ENCODE data around the gene HNRNPUL2. TPM values are rescaled to one million over a fixed set of nuclear protein-coding genes. Genes with fewer than 3 reads are reported as not detected.
"Not testable (repeated sequence)": the region's sequence is repeated elsewhere in the genome, so short reads cannot be mapped to it uniquely, and the experiment has no call there.

The HNRNPUL2 gene
- total RNA-seq, 1 experiment from 2014 or later = 4.4 TPM

GRCh38 chr11:62708793-62709192 lies 18.5 kb downstream of the HNRNPUL2 start:
- in situ Hi-C loops (cut with HindIII; ENCODE audit: low pct_unique_long_range_greater_than_20kb, low sequenced_read_pairs) = no loop called here

GRCh38 chr11:62708392-62708791 lies 18.9 kb downstream of the HNRNPUL2 start:
- in situ Hi-C loops (cut with HindIII; ENCODE audit: low pct_unique_long_range_greater_than_20kb, low sequenced_read_pairs) = no loop called here
- no peak for DNase-seq (ENCODE audit: low read depth)

More at GRCh38 chr11:62708793-62709192, 18.5 kb downstream of the HNRNPUL2 start:
- no peak for DNase-seq (ENCODE audit: low read depth)

- in situ Hi-C loops (cut with HindIII; ENCODE audit: low pct_unique_long_range_greater_than_20kb, low sequenced_read_pairs) = no loop called here
- no peak for DNase-seq (ENCODE audit: low read depth)
These were observed 19.9 kb downstream of the HNRNPUL2 start, which contains the start of the genes BSCL2 and GNG3 for GRCh38 chr11:62707277-62707861. BSCL2 (minus strand) TSS chr11:62707424; CDS start chr11:62707195, 229 bp downstream. GNG3 (plus strand) TSS chr11:62707676; CDS start chr11:62708296, 620 bp downstream.

- DNase-seq (ENCODE audit: low read depth) = no peak
- in situ Hi-C loops (cut with HindIII; ENCODE audit: low pct_unique_long_range_greater_than_20kb, low sequenced_read_pairs) = no loop called here
These were observed 20.4 kb downstream of the HNRNPUL2 start for GRCh38 chr11:62706850-62707247.

- peak; percentile 88 for DNase-seq (ENCODE audit: low read depth)
- in situ Hi-C loops (cut with HindIII; ENCODE audit: low pct_unique_long_range_greater_than_20kb, low sequenced_read_pairs) = no loop called here
These were observed 21.1 kb downstream of the HNRNPUL2 start for GRCh38 chr11:62705880-62706849.

GRCh38 chr11:62705413-62705812 lies 21.8 kb downstream of the HNRNPUL2 start:
- no peak for DNase-seq (ENCODE audit: low read depth)
- in situ Hi-C loops (cut with HindIII; ENCODE audit: low pct_unique_long_range_greater_than_20kb, low sequenced_read_pairs) = no loop called here

- DNase-seq (ENCODE audit: low read depth); in situ Hi-C loops (cut with HindIII; ENCODE audit: low pct_unique_long_range_greater_than_20kb, low sequenced_read_pairs): not testable (repeated sequence)
These were observed 23.3 kb downstream of the HNRNPUL2 start for GRCh38 chr11:62703921-62704320.

- in situ Hi-C loops (cut with HindIII; ENCODE audit: low pct_unique_long_range_greater_than_20kb, low sequenced_read_pairs) = no loop called here
- DNase-seq (ENCODE audit: low read depth) = no peak
These were observed 25.0 kb downstream of the HNRNPUL2 start for GRCh38 chr11:62702246-62702645.

- in situ Hi-C loops (cut with HindIII; ENCODE audit: low pct_unique_long_range_greater_than_20kb, low sequenced_read_pairs) = no loop called here
- DNase-seq (ENCODE audit: low read depth) = no peak
These were observed 32.6 kb downstream of the HNRNPUL2 start for GRCh38 chr11:62694455-62695167.

GRCh38 chr11:62693624-62694023 lies 33.6 kb downstream of the HNRNPUL2 start:
- DNase-seq (ENCODE audit: low read depth); in situ Hi-C loops (cut with HindIII; ENCODE audit: low pct_unique_long_range_greater_than_20kb, low sequenced_read_pairs): not testable (repeated sequence)

GRCh38 chr11:62689421-62690183 lies 37.7 kb downstream of the HNRNPUL2 start, which contains the start of gene LRRN4CL:
LRRN4CL (minus strand) TSS chr11:62689530; CDS start chr11:62688508, 1,022 bp downstream.
- no peak for DNase-seq (ENCODE audit: low read depth)
- in situ Hi-C loops (cut with HindIII; ENCODE audit: low pct_unique_long_range_greater_than_20kb, low sequenced_read_pairs) = no loop called here

- in situ Hi-C loops (cut with HindIII; ENCODE audit: low pct_unique_long_range_greater_than_20kb, low sequenced_read_pairs) = no loop called here
- no peak for DNase-seq (ENCODE audit: low read depth)
These were observed 38.8 kb downstream of the HNRNPUL2 start for GRCh38 chr11:62688491-62688890.

- in situ Hi-C loops (cut with HindIII; ENCODE audit: low pct_unique_long_range_greater_than_20kb, low sequenced_read_pairs) = no loop called here
- no peak for DNase-seq (ENCODE audit: low read depth)
These were observed 39.5 kb downstream of the HNRNPUL2 start for GRCh38 chr11:62687508-62688396.

GRCh38 chr11:62682518-62682917 lies 44.7 kb downstream of the HNRNPUL2 start:
- in situ Hi-C loops (cut with HindIII; ENCODE audit: low pct_unique_long_range_greater_than_20kb, low sequenced_read_pairs) = no loop called here

GRCh38 chr11:62680825-62681240 lies 46.4 kb downstream of the HNRNPUL2 start:
- peak; percentile 60 for DNase-seq (ENCODE audit: low read depth)
- in situ Hi-C loops (cut with HindIII; ENCODE audit: low pct_unique_long_range_greater_than_20kb, low sequenced_read_pairs) = no loop called here

More at GRCh38 chr11:62682518-62682917, 44.7 kb downstream of the HNRNPUL2 start:
- DNase-seq (ENCODE audit: low read depth) = no peak

GRCh38 chr11:62678770-62679696 lies 48.2 kb downstream of the HNRNPUL2 start, which contains the start of gene UBXN1:
UBXN1 (minus strand) TSS chr11:62679073; CDS start chr11:62678923, 150 bp downstream.
- DNase-seq (ENCODE audit: low read depth) = peak; percentile 74

More at GRCh38 chr11:62678770-62679696, 48.2 kb downstream of the HNRNPUL2 start, which contains the start of gene UBXN1:
- in situ Hi-C loops (cut with HindIII; ENCODE audit: low pct_unique_long_range_greater_than_20kb, low sequenced_read_pairs) = no loop called here

Measured in Caki2 (cell line).